Osteocyte (in vitro differentiated cells): ENCODE measurements around the gene HOXB4. TPM values are rescaled to one million over a fixed set of nuclear protein-coding genes. Genes with fewer than 3 reads are reported as not detected.

ENCODE experiments used
- DNase-seq: peaks from one replicate; pipeline ENCODE4 v3.0.0; 2021; ENCODE audit warnings: mixed read lengths; ENCODE audit not compliant: unreplicated experiment; ENCODE audit errors: extremely low spot score
- H3K27ac Mint-ChIP-seq: one replicate; pipeline ENCODE4 v1.8.0; 2021; ENCODE audit warnings: mild to moderate bottlenecking, mixed read lengths; ENCODE audit not compliant: unreplicated experiment
- H3K27me3 Mint-ChIP-seq: one replicate; pipeline ENCODE4 v1.8.0; 2021; ENCODE audit warnings: mixed read lengths; ENCODE audit not compliant: unreplicated experiment
- H3K36me3 Mint-ChIP-seq: one replicate; pipeline ENCODE4 v1.8.0; 2021; ENCODE audit warnings: mixed read lengths; ENCODE audit not compliant: unreplicated experiment
- H3K4me1 Mint-ChIP-seq: one replicate; pipeline ENCODE4 v1.8.0; 2021; ENCODE audit warnings: mixed read lengths; ENCODE audit not compliant: unreplicated experiment
- H3K4me3 Mint-ChIP-seq: one replicate; pipeline ENCODE4 v1.8.0; 2021; ENCODE audit warnings: mild to moderate bottlenecking, moderate library complexity, mixed read lengths; ENCODE audit not compliant: unreplicated experiment
- H3K9me3 Mint-ChIP-seq: one replicate; pipeline ENCODE4 v1.8.0; 2021; ENCODE audit warnings: mixed read lengths; ENCODE audit not compliant: unreplicated experiment
- CTCF ChIP-seq: fragments of 200-600 bp; sonication (generic); IDR thresholded peaks from 2 replicates; pipeline ENCODE4 v1.5.0; 2021; ENCODE audit warnings: antibody characterized with exemption, mild to moderate bottlenecking, moderate library complexity
- total RNA-seq: library from RNA; stranded (reverse); gene quantifications from 2 replicates; pipeline ENCODE4 v1.2.1, GENCODE V29; 2021

Gene HOXB4
- total RNA-seq, 1 donor from 2014 or later: not detected

GRCh38 chr17:48526608-48527546 lies 51.3 kb downstream of the HOXB4 start:
- H3K4me3 Mint-ChIP-seq: no peak overlapping the region
- DNase-seq: no peak
- no peaks in the 10 kb centered on the region for H3K4me1 Mint-ChIP-seq
- H3K27ac Mint-ChIP-seq: no peak overlapping the region
- H3K9me3 Mint-ChIP-seq: no peaks in the 10 kb centered on the region
- no peaks in the 10 kb centered on the region for H3K36me3 Mint-ChIP-seq
- TF ChIP-seq CTCF: no peak
- peaks cover 77% of the 10 kb centered on the region for H3K27me3 Mint-ChIP-seq

Other genes with a start within 250 kb of the HOXB4 start
- not detected in 2 replicates for gene SKAP1, start 148.1 kb downstream of the HOXB4 start, total RNA-seq
- not detected in 2 replicates for gene HOXB1, start 47.3 kb downstream of the HOXB4 start, total RNA-seq
- gene HOXB2, start 33.2 kb downstream of the HOXB4 start, total RNA-seq: not detected in 2 replicates
- 0.46 TPM in 1 of 2 replicates, not detected in the other for gene HOXB3, start 11.9 kb upstream of the HOXB4 start, total RNA-seq
- not detected in 2 replicates for gene HOXB5, start 15.4 kb upstream of the HOXB4 start, total RNA-seq
- not detected in 2 replicates for gene HOXB6, start 26.6 kb upstream of the HOXB4 start, total RNA-seq
- gene HOXB7, start 32.7 kb upstream of the HOXB4 start, total RNA-seq: not detected in 2 replicates
- gene HOXB8, start 36.9 kb upstream of the HOXB4 start, total RNA-seq: not detected in 2 replicates
- not detected in 2 replicates for gene HOXB9, start 48.0 kb upstream of the HOXB4 start, total RNA-seq
- not detected in 2 replicates for gene PRAC1, start 144.2 kb upstream of the HOXB4 start, total RNA-seq
- gene PRAC2, start 144.8 kb upstream of the HOXB4 start, total RNA-seq: not detected in 2 replicates
- not detected in 2 replicates for gene HOXB13, start 150.4 kb upstream of the HOXB4 start, total RNA-seq
- not detected in 2 replicates for gene TTLL6, start 238.9 kb upstream of the HOXB4 start, total RNA-seq